Medulla oblongata (tissue), 1 donor: ENCODE measurements around the gene ZNF74.
"Not testable (repeated sequence)": the region's sequence is repeated elsewhere in the genome, so short reads cannot be mapped to it uniquely, and the experiment has no call there.

ENCODE experiments used
- DNase-seq: peaks from one replicate; pipeline ENCODE4 v3.0.0-alpha.2; 2015; ENCODE audit errors: extremely low spot score

Gene ZNF74

GRCh38 chr22:20393705-20394476 is at the start of gene ZNF74:
Gene ZNF74 (plus strand): TSS chr22:20394151. CDS start chr22:20394629, 478 bp downstream.
- DNase-seq, result peak; percentile 95

DNA sequence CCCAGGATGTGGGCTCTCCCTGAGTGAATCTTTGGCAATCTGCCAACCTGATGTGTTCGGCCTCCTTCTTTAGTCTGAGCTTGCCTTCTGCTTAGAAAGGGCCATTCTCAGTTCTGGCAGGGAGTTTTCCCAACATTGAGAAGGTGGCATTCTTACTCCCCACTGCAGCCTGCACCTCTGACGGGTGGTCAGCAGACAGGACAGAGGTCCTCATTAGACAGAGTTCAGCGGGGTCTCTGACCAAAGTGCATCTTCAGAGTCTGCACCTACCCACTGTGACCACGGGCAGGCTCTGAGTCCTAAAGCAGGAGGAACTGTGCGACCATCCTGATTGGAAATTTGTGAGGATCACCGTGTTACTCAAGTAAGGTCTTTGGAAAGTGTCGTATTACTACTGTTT is 47.4 kb upstream of the ZNF74 start:
- not testable (repeated sequence) for DNase-seq

DNA sequence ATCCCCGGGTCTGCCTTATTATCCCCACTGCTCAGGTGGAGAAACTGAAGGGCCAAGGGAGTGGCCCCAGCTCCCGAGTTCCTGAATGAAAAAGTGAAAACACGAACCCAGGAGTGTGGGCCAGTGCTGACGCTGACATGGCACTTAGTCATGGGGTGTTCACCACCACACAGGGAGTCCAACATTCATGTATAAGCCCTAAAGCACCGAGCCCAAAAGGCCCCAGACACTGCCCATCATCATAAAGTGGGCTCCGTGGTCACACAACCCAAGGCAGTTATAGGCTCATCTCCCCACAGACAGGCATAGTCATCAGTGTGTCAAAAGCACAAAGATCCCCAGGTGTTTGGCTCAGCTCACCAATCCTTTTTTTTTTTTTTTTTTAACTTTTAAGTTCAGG is 41.4 kb upstream of the ZNF74 start:
- not testable (repeated sequence) for DNase-seq

GRCh38 chr22:20354238-20354975 is 39.5 kb upstream of the ZNF74 start:
- no peak for DNase-seq

DNA sequence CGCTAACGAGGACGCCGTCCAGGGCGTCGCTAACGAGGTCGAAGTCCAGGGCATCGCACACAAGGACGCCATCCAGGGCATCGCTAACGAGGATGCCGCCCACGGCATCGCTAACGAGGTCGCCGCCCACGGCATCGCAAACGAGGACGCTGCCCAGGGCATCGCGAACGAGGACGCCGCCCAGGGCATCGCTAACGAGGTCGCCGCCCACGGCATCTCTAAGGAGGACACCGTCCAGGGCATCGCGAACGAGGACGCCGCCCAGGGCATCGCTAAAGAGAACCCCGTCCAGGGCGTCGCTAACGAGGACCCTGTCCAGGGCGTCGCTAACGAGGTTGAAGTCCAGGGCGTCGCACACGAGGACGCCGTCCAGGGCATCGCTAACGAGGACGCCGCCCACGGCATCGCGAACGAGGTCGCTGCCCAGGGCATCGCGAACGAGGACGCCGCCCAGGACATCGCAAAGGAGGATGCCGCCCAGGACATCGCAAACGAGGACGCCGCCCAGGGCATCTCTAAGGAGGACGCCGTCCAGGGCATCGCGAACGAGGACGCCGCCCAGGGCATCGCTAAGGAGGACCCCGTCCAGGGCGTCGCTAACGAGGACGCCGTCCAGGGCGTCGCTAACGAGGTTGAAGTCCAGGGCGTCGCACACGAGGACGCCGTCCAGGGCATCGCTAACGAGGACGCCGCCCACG is 37.9 kb upstream of the ZNF74 start:
- DNase-seq, result not testable (repeated sequence)

GRCh38 chr22:20356906-20357305 is 37.0 kb upstream of the ZNF74 start:
- not testable (repeated sequence) for DNase-seq

DNA sequence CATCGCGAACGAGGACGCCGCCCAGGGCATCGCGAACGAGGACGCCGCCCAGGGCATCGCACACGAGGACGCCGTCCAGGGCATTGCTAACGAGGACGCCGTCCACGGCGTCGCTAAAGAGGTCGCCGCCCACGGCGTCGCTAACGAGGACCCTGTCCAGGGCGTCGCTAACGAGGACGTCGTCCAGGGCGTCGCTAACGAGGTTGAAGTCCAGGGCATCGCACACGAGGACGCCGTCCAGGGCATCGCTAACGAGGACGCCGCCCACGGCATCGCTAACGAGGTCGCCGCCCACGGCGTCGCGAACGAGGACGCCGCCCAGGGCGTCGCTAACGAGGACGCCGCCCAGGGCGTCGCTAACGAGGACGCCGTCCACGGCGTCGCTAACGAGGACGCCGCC is 36.0 kb upstream of the ZNF74 start:
- not testable (repeated sequence) for DNase-seq

GRCh38 chr22:20358503-20359239 is 35.3 kb upstream of the ZNF74 start:
- not testable (repeated sequence) for DNase-seq

DNA sequence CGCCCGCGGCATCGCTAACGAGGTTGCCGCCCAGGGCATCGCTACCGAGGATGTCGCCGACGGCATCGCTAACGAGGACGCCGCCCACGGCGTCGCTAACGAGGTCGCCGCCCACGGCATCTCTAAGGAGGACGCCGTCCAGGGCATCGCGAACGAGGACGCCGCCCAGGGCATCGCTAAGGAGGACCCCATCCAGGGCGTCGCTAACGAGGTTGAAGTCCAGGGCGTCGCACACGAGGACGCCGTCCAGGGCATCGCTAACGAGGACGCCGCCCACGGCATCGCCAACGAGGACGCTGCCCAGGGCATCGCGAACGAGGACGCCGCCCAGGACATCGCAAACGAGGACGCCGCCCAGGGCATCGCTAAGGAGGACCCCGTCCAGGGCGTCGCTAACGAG is 33.7 kb upstream of the ZNF74 start:
- DNase-seq, result not testable (repeated sequence)

GRCh38 chr22:20360866-20361751 is 32.8 kb upstream of the ZNF74 start:
- not testable (repeated sequence) for DNase-seq

DNA sequence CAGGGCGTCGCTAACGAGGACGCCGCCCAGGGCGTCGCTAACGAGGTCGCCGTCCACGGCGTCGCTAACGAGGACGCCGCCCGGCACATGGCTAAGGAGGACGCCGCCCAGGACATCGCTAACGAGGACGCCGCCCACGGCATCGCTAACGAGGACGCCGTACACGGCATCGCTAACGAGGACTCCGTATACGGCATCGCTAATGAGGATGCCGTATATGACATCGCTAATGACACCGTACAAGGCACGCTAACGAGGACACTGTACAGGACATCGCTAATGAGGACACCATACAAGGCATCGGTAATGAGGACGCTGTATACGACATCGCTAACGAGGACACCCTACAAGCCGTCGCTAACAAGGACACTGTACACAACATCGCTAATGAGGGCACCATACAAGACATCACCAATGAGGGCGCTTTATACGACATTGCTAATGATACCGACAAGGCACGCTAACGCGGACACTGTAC is 32.2 kb upstream of the ZNF74 start:
- not testable (repeated sequence) for DNase-seq

GRCh38 chr22:20362403-20362802 is 31.5 kb upstream of the ZNF74 start:
- not testable (repeated sequence) for DNase-seq

DNA sequence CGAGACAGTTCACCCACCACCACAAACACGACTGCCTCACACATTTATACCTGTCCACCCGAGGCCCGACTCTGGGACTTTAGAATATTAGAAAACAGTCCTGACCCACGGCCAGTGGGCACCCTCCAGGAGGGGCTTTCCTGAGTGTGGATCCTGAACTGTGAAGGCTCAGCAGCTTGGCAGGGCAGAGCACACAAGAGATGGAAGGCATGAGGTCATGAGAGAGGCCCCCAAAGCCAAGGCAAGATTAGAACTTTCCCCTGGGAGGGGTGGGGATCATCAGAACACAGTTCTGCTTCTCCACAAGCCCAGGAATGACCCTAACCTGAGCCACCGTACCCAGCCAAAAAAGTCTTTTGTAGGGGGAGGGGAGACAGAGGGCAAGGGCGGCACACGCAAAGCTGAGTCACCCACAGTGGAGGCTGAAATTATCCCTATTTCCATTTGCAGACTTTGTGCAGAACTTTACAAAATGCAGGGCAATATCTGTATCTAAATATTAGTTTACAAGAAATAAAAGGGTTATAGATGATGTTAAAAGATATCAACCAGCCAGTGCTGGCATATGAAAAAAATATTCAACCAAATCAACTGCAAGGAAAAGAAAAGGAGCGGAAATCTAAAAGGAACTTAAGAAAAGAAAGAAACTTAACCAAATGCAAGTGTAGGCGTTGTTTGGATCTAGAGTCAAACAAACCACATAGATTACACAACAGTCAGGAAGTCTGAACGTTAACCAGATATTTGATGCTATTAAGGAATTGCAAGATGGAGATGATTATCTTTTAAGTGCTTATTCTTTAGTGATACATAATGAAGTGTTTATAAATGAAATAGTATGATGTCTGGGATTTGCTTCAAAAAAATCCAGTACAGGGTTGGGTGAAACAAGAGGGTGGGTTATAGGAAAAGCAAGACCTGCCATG is 29.4 kb upstream of the ZNF74 start:
- DNase-seq, result not testable (repeated sequence)

DNA sequence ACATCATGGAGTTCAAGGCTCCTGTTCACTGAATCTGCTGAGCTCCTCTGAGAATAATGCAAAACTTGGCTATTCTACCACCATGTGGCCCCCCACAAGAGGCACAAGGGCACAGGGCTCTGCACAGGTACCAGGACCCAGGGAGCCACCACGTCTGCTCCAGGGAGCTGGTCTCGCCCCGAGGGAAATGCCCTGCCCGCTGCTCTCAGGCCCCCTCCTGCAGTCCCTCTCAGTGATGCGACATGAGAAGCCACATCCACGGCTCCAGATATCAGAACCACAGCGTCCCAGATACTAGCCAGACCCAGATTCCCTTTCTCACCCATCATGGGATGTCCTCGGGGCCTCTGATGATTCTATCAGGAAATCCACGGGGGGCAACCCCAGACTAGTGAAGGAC is 27.1 kb upstream of the ZNF74 start:
- DNase-seq, result not testable (repeated sequence)

GRCh38 chr22:20368875-20369274 is 25.1 kb upstream of the ZNF74 start:
- not testable (repeated sequence) for DNase-seq

- DNase-seq, result not testable (repeated sequence)
Observed at GRCh38 chr22:20371687-20372086, 22.3 kb upstream of the ZNF74 start.

DNA sequence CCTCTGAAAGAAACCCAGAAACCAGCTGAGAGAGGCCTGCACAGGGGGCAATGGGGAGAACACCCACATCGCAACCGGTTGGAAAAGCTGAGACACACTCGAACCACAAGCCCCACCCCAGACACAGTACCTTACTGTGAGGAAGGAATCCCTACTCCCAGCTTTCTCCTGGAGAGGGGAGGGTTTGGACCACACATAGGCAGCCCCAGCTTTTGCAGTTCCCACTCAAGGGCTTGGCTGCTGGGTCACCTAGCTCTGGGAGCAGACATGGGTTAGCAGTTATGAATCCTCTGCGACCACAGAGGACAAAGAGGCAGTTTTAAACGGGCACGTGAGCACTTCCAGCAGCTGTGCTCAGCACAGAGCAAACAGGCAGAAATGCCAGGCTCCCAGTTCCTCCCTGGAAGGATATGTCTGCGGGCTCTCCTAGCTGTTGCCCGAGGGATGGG is 21.5 kb upstream of the ZNF74 start:
- not testable (repeated sequence) for DNase-seq

- not testable (repeated sequence) for DNase-seq
Observed at GRCh38 chr22:20373195-20373706, 20.7 kb upstream of the ZNF74 start.

GRCh38 chr22:20374130-20374529 is 19.8 kb upstream of the ZNF74 start:
- DNase-seq, result not testable (repeated sequence)
